Neural cell (in vitro differentiated cells): Measurements from ENCODE around the gene TEX35. TPM values are rescaled to one million over a fixed set of nuclear protein-coding genes. Genes with fewer than 3 reads are reported as not detected.

Source experiments
- H2AFZ ChIP-seq: fragments of 200-600, 300-800 bp; sonication (generic), shearing (Covaris generic); 2 replicates; pipeline ENCODE4 v1.6.0; 2014; ENCODE audit warnings: low read depth, mild to moderate bottlenecking, antibody characterized with exemption, low read length, moderate library complexity
- H3F3A ChIP-seq: fragments of 200-600 bp; shearing (Covaris generic); 2 replicates; pipeline ENCODE4 v1.6.1; 2016; ENCODE audit warnings: mild to moderate bottlenecking, moderate library complexity, mixed read lengths, antibody characterized with exemption, low read length; ENCODE audit not compliant: insufficient read depth, poor library complexity, severe bottlenecking
- H3K27ac ChIP-seq: fragments of 200-600, 300-800 bp; sonication (generic), shearing (Covaris generic); 2 replicates; pipeline ENCODE4 v1.5.1; 2014; ENCODE audit warnings: mild to moderate bottlenecking, low read length, moderate library complexity
- H3K27me3 ChIP-seq: fragments of 300-800, 200-600 bp; sonication (generic), shearing (Covaris generic); 2 replicates; pipeline ENCODE4 v1.6.0; 2014; ENCODE audit warnings: mild to moderate bottlenecking, low read depth, low read length, moderate library complexity; ENCODE audit not compliant: insufficient read depth
- H3K36me3 ChIP-seq: fragments of 300-800, 200-600 bp; sonication (generic), shearing (Covaris generic); 2 replicates; pipeline ENCODE4 v1.5.1; 2014; ENCODE audit warnings: mild to moderate bottlenecking, antibody characterized with exemption, low read length, moderate library complexity; ENCODE audit not compliant: insufficient read depth
- H3K4me2 ChIP-seq: fragments of 300-800, 200-600 bp; sonication (generic), shearing (Covaris generic); 2 replicates; pipeline ENCODE4 v1.6.0; 2014; ENCODE audit warnings: mild to moderate bottlenecking, low read length
- H3K4me3 ChIP-seq: fragments of 300-800, 200-600 bp; sonication (generic), shearing (Covaris generic); 2 replicates; pipeline ENCODE4 v1.5.1; 2014; ENCODE audit warnings: mild to moderate bottlenecking, low read length, moderate library complexity
- H3K79me2 ChIP-seq: fragments of 200-600 bp; shearing (Covaris generic); replicated peaks from 2 replicates; pipeline ENCODE4 v1.6.0; 2014; ENCODE audit warnings: mild to moderate bottlenecking, low read length, moderate library complexity; ENCODE audit not compliant: insufficient read depth
- H3K9ac ChIP-seq: fragments of 300-800, 200-600 bp; sonication (generic), shearing (Covaris generic); 2 replicates; pipeline ENCODE4 v1.6.1; 2016; ENCODE audit warnings: mild to moderate bottlenecking, low read length, mixed read lengths
- H3K9me2 ChIP-seq: fragments of 200-600 bp; shearing (Covaris generic); 2 replicates; pipeline ENCODE4 v1.6.1; 2016; ENCODE audit warnings: mild to moderate bottlenecking, low read length, mixed read lengths; ENCODE audit not compliant: insufficient read depth
- H3K9me3 ChIP-seq: fragments of 200-600, 300-800 bp; sonication (generic), shearing (Covaris generic); 2 replicates; pipeline ENCODE4 v1.6.1; 2016; ENCODE audit warnings: mild to moderate bottlenecking, mixed run types, low read length, moderate library complexity, mixed read lengths
- H4K20me1 ChIP-seq: fragments of 200-600 bp; shearing (Covaris generic); 2 replicates; pipeline ENCODE4 v1.6.1; 2016; ENCODE audit warnings: mild to moderate bottlenecking, mixed run types; ENCODE audit not compliant: insufficient read depth
- EP300 ChIP-seq: fragments of 450-650 bp; conservative IDR thresholded peaks from 2 replicates; pipeline ENCODE4 v1.6.1; 2014; ENCODE audit warnings: antibody characterized with exemption, mild to moderate bottlenecking, moderate library complexity; ENCODE audit not compliant: poor library complexity, severe bottlenecking
- EZH2 ChIP-seq: fragments of 200-600, 300-800 bp; shearing (Covaris generic), sonication (generic); IDR thresholded peaks from 2 replicates; pipeline ENCODE4 v1.6.1; 2014; ENCODE audit warnings: antibody characterized with exemption, low read length, borderline replicate concordance, mild to moderate bottlenecking; ENCODE audit not compliant: insufficient read depth, poor library complexity, severe bottlenecking
- MXI1 ChIP-seq: fragments of 450-650 bp; conservative IDR thresholded peaks from 2 replicates; pipeline ENCODE4 v1.6.1; 2014; ENCODE audit warnings: antibody characterized with exemption, mild to moderate bottlenecking; ENCODE audit not compliant: poor library complexity, severe bottlenecking
- POLR2AphosphoS5 ChIP-seq: IDR thresholded peaks from 2 replicates; pipeline ENCODE4 v1.6.1; 2012
- RAD21 ChIP-seq: fragments of 450-650 bp; conservative IDR thresholded peaks from 2 replicates; pipeline ENCODE4 v1.6.1; 2014; ENCODE audit warnings: antibody characterized with exemption, mild to moderate bottlenecking, moderate library complexity
- SMC3 ChIP-seq: fragments of 450-650 bp; conservative IDR thresholded peaks from 2 replicates; pipeline ENCODE4 v1.6.1; 2014; ENCODE audit warnings: antibody characterized with exemption, mild to moderate bottlenecking, moderate library complexity; ENCODE audit not compliant: poor library complexity
- TAF1 ChIP-seq: IDR thresholded peaks from 2 replicates; pipeline ENCODE4 v1.6.1; 2012; ENCODE audit warnings: low read depth
- polyA plus RNA-seq: library from polyadenylated mRNA; depleted of rRNA; stranded (reverse); fragments of >200 nt; gene quantifications from 2 replicates; pipeline ENCODE4 v1.2.3, GENCODE V29; 2014
- TF ChIP-seq, protein P1 (sequence below): IDR thresholded peaks from 2 replicates; pipeline ENCODE4 v1.6.1; 2012; ENCODE audit warnings: borderline replicate concordance
- TF ChIP-seq, protein P2 (sequence below): fragments of 450-650 bp; IDR thresholded peaks from 2 replicates; pipeline ENCODE4 v1.5.1; 2014; ENCODE audit warnings: antibody characterized with exemption, mild to moderate bottlenecking, moderate library complexity; ENCODE audit not compliant: poor library complexity, severe bottlenecking

TEX35 gene
- polyA plus RNA-seq, 1 donor from 2014 or later = not detected

DNA sequence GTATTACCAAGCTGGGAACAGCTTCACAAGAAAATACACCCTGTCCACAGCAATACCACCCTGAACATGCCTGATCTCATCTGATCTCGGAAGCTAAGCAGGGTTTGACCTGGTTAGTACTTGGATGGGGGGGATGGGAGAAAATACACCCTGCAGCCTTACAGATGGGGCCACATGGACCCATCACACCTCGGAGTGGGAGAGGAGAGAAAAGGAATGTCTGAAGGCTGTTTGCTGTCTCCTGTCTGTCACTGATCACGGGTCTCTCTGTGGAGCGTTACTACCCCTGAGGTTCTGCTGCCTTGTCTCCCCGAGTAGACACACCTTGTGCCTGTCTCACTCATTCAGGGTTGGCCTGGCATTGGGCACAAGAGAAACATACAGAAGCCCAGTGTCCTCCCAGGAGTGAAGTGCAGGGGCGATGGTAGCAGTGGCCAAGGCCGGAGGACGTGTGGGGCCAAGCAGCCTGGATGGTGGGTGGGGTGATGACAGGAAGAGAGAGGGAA lies 48.0 kb downstream of the TEX35 start:
- Histone ChIP-seq H3F3A (no peaks in the 10 kb centered on the region), H4K20me1 (no peaks in the 10 kb centered on the region), H3K27ac (no peak overlapping the region), H3K9me3 (no peaks in the 10 kb centered on the region), H3K27me3 (no peaks in the 10 kb centered on the region), H3K4me3 (no peak overlapping the region), H3K9ac (no peak overlapping the region), H3K36me3 (no peaks in the 10 kb centered on the region), H3K79me2 (no peaks in the 10 kb centered on the region), H3K9me2 (no peaks in the 10 kb centered on the region), H3K4me2 (no peak overlapping the region), H2AFZ (no peak overlapping the region)
- TF ChIP-seq RAD21 = no peak
- no peak for TF ChIP-seq SMC3
- TF ChIP-seq EZH2 = no peak
- no peak for TF ChIP-seq POLR2AphosphoS5
- TF ChIP-seq, protein P1, sequence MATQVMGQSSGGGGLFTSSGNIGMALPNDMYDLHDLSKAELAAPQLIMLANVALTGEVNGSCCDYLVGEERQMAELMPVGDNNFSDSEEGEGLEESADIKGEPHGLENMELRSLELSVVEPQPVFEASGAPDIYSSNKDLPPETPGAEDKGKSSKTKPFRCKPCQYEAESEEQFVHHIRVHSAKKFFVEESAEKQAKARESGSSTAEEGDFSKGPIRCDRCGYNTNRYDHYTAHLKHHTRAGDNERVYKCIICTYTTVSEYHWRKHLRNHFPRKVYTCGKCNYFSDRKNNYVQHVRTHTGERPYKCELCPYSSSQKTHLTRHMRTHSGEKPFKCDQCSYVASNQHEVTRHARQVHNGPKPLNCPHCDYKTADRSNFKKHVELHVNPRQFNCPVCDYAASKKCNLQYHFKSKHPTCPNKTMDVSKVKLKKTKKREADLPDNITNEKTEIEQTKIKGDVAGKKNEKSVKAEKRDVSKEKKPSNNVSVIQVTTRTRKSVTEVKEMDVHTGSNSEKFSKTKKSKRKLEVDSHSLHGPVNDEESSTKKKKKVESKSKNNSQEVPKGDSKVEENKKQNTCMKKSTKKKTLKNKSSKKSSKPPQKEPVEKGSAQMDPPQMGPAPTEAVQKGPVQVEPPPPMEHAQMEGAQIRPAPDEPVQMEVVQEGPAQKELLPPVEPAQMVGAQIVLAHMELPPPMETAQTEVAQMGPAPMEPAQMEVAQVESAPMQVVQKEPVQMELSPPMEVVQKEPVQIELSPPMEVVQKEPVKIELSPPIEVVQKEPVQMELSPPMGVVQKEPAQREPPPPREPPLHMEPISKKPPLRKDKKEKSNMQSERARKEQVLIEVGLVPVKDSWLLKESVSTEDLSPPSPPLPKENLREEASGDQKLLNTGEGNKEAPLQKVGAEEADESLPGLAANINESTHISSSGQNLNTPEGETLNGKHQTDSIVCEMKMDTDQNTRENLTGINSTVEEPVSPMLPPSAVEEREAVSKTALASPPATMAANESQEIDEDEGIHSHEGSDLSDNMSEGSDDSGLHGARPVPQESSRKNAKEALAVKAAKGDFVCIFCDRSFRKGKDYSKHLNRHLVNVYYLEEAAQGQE = no peak
- no peak for TF ChIP-seq TAF1
- TF ChIP-seq EP300 = no peak
- TF ChIP-seq MXI1 = no peak
- TF ChIP-seq, protein P2, sequence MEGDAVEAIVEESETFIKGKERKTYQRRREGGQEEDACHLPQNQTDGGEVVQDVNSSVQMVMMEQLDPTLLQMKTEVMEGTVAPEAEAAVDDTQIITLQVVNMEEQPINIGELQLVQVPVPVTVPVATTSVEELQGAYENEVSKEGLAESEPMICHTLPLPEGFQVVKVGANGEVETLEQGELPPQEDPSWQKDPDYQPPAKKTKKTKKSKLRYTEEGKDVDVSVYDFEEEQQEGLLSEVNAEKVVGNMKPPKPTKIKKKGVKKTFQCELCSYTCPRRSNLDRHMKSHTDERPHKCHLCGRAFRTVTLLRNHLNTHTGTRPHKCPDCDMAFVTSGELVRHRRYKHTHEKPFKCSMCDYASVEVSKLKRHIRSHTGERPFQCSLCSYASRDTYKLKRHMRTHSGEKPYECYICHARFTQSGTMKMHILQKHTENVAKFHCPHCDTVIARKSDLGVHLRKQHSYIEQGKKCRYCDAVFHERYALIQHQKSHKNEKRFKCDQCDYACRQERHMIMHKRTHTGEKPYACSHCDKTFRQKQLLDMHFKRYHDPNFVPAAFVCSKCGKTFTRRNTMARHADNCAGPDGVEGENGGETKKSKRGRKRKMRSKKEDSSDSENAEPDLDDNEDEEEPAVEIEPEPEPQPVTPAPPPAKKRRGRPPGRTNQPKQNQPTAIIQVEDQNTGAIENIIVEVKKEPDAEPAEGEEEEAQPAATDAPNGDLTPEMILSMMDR = no peak

DNA sequence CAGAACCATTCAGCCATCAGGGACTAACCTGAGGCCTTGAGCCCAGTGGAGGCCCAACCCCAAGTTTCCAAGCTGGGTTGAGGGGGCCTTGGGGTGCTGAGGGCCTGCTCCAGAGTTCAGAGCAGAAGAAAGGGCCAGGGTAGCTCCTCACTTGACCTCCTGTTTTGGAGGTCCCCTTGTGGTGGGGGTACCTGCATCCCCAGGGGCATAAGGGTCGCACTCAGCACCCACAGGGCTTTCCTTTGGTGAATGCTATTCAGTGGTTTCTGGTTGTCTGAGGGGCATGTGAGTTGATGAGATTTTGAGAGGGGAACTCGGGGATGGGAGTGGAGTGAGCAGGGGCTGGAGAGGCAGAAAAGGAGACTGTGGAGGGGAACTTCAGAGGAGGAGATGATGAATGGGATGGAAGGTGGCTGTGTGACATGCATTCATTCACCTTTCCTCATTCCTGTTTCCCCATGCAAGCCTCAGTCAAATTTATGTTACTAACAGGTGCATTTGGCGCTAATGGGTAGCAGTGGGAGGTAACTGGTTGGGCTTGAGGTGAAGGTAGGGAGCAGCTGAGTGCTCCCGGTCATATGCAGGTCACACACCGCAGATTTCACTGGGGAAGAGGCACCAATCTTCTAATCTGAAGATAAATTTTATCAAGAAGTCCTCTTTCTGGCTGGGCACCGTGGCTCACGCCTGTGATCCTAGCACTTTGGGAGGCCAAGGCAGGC lies 50.4 kb downstream of the TEX35 start:
- Histone ChIP-seq H3K36me3 (no peaks in the 10 kb centered on the region), H3K4me3 (no peak overlapping the region), H3K9me3 (no peaks in the 10 kb centered on the region), H3K27me3 (no peaks in the 10 kb centered on the region), H3F3A (no peaks in the 10 kb centered on the region), H3K79me2 (no peaks in the 10 kb centered on the region), H4K20me1 (no peaks in the 10 kb centered on the region), H3K4me2 (no peak overlapping the region), H3K9ac (no peak overlapping the region), H3K27ac (no peak overlapping the region), H2AFZ (no peak overlapping the region), H3K9me2 (no peaks in the 10 kb centered on the region)
- TF ChIP-seq, protein P1 = no peak
- TF ChIP-seq EZH2 = no peak
- TF ChIP-seq RAD21 = no peak
- no peak for TF ChIP-seq MXI1
- TF ChIP-seq, protein P2 = no peak
- TF ChIP-seq EP300 = no peak
